GM11168 (cell line): Measurements from ENCODE around the gene ZRSR2.
"Not testable (repeated sequence)": the region's sequence is repeated elsewhere in the genome, so short reads cannot be mapped to it uniquely, and the experiment has no call there.

Source experiments
- in situ Hi-C: fragments of 300-500 bp; cut with MboI; formaldehyde crosslinking; loops from one replicate; pipeline ENCODE4 v1.12.0; 2022; ENCODE audit warnings: low sequenced_read_pairs; ENCODE audit not compliant: unreplicated experiment

Gene ZRSR2, protein sequence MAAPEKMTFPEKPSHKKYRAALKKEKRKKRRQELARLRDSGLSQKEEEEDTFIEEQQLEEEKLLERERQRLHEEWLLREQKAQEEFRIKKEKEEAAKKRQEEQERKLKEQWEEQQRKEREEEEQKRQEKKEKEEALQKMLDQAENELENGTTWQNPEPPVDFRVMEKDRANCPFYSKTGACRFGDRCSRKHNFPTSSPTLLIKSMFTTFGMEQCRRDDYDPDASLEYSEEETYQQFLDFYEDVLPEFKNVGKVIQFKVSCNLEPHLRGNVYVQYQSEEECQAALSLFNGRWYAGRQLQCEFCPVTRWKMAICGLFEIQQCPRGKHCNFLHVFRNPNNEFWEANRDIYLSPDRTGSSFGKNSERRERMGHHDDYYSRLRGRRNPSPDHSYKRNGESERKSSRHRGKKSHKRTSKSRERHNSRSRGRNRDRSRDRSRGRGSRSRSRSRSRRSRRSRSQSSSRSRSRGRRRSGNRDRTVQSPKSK

DNA sequence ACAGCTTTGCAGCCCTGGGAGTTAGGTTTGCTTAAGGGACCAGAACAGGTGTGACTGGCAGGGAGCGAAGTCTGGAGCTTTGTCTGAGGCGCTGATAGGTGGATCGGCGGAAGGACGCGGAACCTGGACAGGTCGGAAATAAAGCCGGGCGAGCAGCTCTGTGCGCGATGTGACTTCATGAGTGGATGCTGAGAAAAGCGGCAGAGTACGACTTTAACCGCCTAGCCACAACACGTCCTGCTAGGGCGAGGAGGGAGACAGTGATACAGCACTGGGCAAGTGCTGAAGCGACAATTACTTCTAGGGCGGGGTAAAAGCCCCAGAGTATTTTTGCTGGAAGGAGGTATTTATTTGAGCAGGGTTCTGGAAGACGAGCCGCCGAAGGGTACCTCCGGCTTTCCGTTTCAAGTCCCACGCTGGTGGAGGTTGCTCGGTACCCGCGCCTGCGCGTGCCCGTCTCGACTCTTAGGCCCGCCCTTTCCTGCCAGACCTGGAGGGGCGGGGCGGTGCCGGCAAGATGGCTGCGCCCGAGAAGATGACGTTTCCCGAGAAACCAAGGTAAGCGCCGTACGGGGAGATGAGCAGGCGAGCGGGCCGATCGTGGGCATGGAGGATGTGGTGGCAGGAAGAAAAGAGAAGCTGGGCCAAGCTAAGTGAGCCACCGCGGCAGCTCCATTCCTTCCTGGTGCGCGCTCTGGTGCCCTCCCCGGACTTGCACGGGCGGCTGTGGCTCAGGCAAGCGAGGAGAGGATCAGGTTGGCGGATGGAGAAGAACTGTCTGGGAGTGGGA, at the start of gene ZRSR2:
ZRSR2 (plus strand) TSS at position 506 of the 790 bp plus-strand sequence; CDS start at position 518, 12 bp downstream.
- in situ Hi-C loops, result no loop called here

DNA sequence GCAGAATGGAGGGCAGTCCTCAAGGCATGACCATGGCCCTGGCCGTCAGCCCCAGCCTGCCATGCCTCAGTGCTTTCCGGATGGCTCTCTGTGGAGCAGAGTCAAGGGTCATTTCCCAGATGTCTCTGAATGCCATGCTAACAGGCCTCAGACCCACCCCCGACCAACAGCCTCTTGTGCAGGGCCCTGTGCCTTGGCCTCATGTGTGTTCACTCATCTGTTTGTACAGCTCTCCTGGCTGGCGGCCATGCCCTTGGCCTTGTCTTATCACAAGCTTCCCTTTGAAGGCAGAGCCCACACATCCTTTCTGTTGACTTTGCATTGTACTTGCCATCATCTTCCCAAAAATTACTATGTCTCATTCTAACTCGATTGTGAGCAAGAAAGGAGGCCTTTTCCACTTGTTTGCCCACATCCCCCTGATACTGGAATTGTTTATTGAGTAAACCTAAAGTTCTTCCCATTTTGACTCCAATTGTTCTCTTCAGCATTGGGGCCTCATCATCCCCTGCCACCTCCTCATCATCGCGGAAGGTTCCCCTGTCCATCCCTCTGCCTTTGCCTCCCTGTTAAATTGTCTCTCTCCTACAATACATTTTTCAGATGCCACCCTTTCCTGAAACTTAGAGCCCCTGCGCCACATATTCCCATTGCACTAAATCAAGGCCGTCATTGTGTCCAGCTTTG, 46.0 kb upstream of the ZRSR2 start:
- in situ Hi-C loops, result no loop called here

DNA sequence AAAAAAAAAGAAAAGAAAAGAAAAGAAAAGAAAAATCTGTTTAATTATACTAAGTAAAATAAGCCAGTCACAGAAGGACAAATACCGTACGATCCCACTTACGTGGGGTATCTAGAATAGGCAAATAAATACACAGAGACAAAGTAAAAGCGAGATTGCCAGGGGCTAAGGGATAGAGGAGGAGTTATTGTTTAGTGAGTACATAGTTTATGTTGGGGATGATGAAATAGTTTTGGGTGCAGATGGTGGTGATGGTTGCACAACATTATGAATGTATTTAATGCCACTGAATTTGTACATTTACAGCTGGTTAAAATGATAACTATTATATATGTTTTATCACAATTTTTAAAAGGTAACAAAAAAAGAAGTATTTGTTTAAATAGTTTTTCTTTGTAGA, 45.1 kb upstream of the ZRSR2 start:
- in situ Hi-C loops, result no loop called here

DNA sequence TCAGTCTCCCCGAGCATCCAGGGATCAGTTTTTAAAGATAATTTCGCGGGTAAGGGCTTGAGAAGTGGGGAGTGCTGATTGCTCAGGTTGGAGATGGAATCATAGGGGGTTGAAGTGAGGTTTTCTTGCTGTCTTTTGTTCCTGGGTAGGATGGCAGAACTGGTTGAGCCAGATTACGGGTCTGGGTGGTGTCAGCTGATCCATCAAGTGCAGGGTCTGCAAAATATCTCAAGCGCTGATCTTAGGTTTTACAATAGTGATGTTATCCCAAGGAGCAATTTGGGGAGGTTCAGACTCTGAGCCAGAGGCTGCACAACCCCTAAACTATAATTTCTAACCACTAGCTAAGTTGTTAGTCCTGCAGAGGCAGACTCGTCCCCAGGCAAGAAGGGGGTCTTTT, 43.6 kb upstream of the ZRSR2 start:
- in situ Hi-C loops, result not testable (repeated sequence)

DNA sequence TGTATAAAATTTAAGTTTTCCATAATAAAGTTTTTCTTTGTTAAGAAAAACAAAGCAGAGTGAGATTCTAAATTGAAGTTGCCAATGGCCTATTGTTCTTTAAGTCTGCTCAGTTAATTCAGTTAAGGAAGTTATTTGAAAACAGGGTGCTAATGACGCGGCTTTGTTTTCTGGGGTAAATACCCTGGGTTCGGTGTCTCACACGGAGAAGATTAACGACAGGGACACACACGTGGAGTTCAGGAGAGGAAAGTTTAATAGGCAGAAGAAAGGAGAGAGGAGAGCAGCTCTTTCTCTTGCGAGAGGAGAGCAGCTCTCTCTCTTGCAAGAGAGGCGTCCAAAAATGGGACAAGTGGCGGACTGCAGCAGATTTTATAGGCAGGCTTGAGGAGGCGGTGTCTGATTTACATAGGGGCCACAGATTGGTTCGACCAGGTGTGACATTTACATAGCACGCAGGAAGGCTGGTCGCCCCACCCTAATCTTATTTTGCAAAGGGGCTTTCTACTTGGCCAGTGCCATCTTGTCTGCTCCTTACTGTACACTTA, 42.6 kb upstream of the ZRSR2 start:
- in situ Hi-C loops, result no loop called here

DNA sequence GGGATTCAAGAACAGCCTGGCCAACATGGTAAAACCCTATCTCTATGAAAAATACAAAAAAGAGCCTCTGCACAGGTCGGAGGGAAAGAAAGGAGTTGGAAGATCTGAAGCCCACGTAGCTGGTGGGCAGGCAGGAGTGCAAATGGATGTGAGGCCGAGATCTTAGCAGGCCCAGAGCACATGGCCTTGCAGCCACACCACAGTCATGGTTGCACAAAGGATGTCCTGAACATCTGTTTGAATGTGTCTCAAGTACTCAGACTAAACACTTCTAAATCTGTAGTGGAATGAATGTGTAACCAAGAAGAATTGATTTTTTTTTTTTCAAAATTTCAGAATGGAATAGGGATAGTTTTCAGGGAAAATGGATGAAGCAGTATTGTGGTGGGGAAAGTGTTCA, 41.4 kb upstream of the ZRSR2 start:
- in situ Hi-C loops, result no loop called here

DNA sequence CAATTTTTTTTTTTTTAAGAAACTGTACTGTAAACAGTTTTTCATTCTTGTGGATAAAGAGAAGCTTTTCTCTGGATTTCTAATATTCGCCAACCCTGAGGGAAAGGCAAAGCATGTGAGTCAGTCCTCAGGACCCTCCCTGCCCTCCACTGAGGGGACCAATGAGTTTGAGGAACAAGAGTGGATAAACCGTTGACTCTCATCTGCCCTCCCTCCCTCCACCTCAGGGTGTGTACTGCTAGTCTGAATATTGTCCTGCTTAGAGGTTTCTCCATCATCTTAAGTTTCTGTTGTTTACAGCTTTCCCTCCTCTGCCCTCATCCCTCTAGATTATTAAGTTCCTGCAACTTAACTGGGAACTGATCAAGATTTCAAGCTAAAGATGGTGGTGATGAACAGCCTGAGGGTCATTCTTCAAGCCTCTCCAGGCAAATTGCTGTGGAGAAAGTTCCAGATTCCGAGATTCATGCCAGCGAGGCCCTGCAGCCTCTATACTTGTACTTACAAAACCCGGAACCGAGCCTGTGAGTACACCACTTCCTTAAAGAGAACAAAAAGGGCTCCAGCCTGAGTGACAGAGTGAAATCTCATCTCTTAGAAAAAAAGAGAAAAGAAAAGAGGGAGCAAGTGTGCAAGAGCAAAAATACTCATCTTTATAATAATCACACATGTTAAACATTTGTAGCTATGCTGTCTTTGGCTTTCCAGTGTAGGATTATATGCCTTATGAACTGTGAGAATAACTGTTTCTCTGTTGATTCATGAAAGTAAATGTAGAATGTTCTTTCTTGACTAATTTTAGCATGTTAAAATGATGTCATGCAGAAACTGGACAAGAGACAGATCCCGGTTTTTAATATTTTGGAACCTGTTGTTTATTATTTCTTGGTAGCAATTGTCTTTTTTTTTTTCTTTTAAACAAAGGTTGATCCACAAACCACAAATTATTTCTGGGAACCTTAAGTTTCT, 40.4 kb upstream of the ZRSR2 start:
- in situ Hi-C loops, result no loop called here

DNA sequence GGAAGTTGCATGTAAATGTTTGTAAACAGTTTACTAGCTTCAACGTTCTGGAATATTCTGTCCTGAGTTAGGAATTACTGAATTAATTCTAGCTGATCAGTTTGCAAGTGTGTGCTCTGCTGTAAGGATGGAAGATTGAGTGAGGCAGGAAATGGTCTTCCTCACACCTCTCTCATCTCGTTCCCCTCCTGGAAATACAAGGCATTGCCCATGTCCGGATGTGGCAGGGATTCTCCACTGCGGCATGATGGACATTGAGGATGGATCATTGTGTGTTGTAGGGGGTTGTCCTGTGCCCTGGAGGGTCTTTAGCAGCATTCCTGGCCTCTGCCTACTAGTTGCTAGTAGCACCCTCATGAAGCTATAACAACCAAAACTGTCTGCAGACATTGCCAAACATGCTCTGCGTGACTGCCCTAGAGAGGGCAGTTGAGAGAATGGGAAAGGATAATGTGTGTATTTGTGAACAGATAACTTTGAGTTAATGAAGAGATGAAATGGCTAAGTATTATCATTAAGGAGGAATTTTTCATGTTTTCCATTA, 39.6 kb upstream of the ZRSR2 start:
- in situ Hi-C loops, result no loop called here

DNA sequence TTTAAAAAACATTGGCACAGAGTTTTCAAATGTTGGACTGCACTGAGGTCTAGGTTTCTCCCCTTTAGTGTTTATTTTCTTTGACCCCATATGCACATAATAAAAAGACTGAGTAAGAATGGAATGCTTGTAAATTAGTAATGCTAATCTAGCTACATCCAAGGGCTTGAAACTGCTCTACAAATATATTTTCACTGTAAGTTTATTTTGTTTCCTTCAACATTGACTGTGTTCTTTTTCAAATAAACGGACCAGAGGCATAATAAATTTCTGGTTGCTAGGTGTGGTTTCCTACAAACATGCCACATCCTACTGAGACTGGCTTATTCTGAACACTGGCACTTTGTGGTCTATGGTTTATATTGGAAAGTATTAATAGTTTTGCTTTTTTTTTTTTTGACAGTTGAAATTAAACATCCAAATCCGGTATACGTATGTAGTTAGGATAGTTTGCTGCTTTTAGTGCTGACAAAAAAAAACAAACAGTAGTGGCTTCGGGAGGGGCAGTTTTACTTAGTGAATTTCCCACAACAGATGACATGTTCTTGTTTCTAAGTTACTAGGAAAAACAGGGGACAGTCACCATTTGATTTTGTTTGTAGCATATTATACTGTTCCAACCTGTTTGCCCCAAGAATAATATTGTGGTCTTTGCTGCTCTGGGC, 39.0 kb upstream of the ZRSR2 start:
- in situ Hi-C loops, result no loop called here

DNA sequence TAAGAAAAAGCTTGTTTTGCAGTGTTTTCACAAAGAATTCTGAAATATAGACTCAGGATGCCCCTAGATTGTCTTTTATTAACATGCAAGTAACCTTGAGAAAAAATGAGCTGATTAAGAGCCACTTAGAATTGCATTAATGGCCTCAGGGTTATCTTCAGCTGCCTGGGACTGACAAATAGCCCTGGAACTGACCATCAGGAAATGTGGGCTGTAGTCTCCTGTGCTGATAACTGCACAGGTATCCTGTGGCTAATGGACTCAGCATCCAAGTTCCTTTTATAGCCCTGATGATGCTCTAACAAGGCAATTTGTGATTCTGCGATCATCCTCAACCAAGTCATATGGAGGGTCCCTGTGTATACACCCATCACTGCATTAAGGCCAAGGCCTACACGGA, 35.2 kb upstream of the ZRSR2 start:
- in situ Hi-C loops, result no loop called here

DNA sequence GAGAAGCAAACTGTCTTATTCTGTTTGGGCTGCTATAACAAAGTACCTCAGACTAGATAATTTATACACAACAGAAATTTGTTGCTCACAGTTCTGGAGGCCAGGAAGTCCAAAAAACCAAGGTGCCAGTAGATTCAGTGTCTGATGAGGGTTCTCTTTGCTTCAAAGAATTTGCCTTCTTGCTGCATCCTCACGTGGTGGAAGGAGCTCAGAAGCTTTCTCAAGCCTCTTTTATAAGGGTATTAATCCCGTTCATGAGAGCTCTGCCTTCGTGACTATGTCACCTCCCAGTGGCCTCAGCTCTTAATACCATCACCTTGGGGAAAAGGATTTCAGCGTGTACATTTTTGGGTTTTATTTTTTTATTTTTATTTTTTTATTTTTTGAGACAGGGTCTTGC, 32.1 kb upstream of the ZRSR2 start:
- in situ Hi-C loops, result no loop called here

DNA sequence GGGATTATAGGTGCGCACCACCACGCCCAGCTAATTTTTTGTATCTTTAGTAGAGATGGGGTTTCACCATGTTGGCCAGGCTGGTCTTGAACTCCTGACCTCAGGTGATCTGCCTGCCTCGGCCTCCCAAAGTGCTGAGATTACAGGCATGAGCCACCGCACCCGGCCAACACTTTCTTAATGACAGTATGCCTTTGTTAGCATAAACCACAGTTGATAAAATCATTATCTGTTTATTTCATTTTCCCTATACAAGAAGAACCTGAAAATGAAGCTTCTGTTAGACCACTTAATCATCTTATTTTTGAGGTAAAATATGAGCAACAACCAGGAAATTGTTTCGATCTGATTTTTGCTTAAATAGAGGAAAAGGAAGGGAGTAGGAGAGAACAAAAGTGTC, 30.4 kb upstream of the ZRSR2 start:
- in situ Hi-C loops, result not testable (repeated sequence)

DNA sequence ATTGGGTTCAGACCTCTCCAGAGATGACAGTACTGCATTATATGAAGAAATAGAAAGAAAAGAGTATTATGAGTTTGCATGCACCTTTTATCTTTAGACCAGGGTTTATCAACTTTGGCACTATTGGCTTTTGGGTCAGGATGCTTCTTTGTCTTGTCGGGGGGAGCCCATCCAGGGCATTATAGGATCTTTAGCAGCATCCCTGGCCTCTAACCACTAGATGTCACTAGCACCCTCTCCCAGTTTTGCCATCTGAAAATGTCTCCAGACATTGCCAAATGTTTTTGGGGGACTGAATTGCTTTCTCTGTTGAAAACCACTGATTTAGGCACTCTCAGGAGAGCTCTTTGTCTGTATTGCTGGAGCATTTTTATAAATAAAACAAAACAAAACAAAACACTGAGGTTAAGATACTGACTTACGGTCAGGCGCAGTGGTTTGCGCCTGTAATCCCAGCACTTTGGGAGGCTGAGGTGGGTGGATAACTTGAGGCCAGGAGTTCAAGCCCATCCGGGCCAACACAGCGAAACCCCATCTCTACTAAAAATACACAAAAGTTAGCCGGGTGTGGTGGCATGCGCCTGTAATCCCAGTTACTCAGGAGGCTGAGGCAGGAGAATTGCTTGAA, 28.6 kb upstream of the ZRSR2 start:
- in situ Hi-C loops, result no loop called here

DNA sequence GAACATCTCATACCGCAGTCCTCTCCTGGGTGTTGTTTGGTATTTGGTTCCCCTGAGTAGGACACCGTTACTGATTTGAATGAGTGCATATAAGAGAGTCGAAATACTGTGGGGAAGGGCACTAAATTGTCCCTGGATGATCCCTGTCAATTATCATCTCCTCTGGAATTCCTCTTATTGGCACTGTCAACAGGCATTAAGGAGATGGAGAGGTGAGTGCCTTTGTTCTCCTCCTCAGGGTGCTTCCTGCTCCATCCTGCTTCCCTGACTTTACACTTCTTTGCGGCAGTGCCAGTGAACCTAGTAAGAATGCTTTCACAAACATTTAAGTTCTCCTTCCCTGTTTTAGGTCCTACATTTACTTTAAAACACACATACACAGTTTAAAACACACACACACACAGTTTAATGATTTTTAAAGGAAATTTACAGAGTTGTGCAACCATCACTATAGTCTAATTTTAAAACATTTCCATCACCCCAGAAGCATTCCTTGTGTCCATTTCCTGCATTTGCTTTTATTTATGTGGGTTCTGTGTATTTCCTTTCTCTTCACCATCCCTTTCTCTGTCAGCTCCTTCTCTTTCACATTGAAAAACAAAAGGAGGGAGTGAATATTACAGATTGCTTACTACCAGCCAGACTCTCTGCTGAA, 20.9 kb upstream of the ZRSR2 start:
- in situ Hi-C loops, result no loop called here

DNA sequence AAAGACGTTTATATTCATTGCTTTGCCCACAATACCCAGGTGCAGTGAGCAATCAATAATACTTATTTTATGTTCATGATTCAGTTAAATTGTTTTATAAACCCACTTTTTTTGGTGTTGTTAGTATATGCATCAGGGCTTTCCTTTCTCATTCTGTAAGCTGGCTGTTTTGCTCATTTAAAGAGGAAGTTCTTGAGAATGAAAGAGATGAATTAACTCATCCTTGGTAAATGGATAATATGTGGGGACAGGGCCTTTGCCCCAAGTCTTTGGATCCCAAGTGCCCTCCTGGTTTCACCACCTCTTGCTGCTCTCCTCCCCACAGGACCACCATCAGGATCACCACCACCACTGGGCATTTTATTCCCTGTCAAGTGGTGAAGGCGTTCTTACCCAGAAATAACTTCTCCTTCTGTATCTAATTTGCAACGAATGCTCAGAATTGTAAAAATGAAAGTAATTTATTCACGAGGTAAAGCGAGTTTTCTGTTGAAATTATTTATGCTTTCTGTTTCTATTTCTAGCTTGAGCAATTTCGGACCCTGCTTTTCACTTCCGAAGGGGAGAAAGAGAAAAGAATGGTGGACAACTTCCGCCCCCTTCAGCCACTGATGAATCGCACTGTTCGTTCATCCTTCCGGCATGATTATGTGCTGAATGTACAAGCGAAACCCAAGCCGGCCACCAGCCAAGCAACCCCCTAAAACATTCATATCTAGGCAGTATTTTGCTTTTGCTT, 8.2 kb upstream of the ZRSR2 start:
- in situ Hi-C loops, result no loop called here

DNA sequence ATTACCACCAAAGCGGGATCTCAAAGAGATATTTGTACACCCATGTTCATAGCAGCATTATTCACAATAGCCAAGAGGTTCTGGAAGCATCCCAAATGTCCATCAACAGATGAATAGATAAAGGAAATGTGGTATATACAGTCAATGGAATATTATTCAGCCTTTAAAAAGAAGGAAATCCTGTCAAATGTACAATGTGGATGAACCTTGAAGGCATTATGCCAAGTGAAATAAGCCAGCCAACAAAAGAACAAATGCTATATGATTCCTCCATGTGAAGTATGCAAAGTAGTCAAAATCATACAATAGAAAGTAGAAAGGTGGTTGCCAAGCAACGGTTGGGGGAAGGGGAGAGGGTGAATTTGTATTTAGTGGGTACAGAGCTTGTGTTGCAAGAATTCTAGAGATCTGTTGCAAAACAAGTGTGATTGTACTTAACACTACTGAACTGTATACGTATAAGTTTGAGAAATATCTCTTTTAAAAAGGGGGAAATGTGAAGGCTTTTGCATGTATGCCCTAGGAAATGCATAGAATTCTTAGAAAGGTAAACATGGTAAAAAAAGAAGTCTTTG, 5.0 kb upstream of the ZRSR2 start:
- in situ Hi-C loops, result no loop called here

DNA sequence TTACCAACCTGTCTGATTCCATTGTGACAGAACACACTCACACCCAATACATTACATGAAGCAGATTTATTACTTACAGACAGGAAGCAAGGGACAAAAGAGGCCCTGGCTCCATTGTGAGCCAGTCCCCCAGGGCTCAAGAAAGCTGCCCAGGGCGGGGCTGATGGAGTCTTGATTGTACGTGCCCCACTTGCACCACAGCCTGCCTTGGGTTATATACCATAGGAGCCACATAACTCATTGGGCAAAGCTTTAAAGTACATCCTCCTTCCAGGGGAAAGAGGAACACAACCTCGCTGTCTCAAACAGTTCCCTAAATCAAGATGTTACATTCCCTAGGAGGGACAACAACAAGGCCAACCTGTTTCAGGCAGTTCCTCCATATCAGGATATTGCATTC, 3.4 kb upstream of the ZRSR2 start:
- in situ Hi-C loops, result no loop called here
